CD8-positive, alpha-beta memory T cell (primary cell): ENCODE results near the gene ACRV1. TPM values are rescaled to one million over a fixed set of nuclear protein-coding genes. Genes with fewer than 3 reads are reported as not detected.

Experiments used
- CTCF ChIA-PET: fragments of 350-600 bp; sonication (Branson Sonifier 250); formaldehyde crosslinking; loops from one replicate; lab custom pipeline; 2021; ENCODE audit warnings: antibody characterized with exemption; lab: Charles Lee
- POLR2A ChIA-PET: fragments of 350-600 bp; sonication (Branson Sonifier 250); formaldehyde crosslinking; loops from one replicate; lab custom pipeline; 2021; ENCODE audit warnings: antibody characterized with exemption; lab: Charles Lee
- DNase-seq, 5 donors: peaks; one replicate each; pipeline versions ENCODE4 v3.0.0 to v3.0.0-alpha.2; 2020 to 2022; ENCODE audit warnings: mixed read lengths in 1 of 5
- H3K27ac ChIP-seq: one replicate; pipeline ENCODE4 v1.7.0; 2013; ENCODE audit warnings: low read depth, mild to moderate bottlenecking, low read length, moderate library complexity
- H3K27me3 ChIP-seq: 2 replicates; pipeline ENCODE4 v1.7.0; 2013; ENCODE audit warnings: low read length, mild to moderate bottlenecking; ENCODE audit not compliant: insufficient read depth, poor library complexity, severe bottlenecking
- H3K36me3 ChIP-seq: 2 replicates; pipeline ENCODE4 v1.7.0; 2013; ENCODE audit warnings: mild to moderate bottlenecking, low read length, moderate library complexity; ENCODE audit not compliant: insufficient read depth
- H3K4me1 ChIP-seq: 2 replicates; pipeline ENCODE4 v1.7.0; 2013; ENCODE audit warnings: mild to moderate bottlenecking, low read length, moderate library complexity; ENCODE audit not compliant: insufficient read depth
- H3K4me3 ChIP-seq: 2 replicates; pipeline ENCODE4 v1.7.0; 2013; ENCODE audit warnings: mild to moderate bottlenecking, low read length
- H3K9me3 ChIP-seq: 2 replicates; pipeline ENCODE4 v1.7.0; 2013; ENCODE audit warnings: mild to moderate bottlenecking, low read length
- H3K27ac Mint-ChIP-seq, 8 donors: one replicate each; pipeline ENCODE4 v1.8.0; 2020 to 2021; ENCODE audit warnings: mixed read lengths in 8 of 8, mild to moderate bottlenecking in 6 of 8, inconsistent platforms in 3 of 8, moderate library complexity in 3 of 8
- H3K27me3 Mint-ChIP-seq, 2 donors: one replicate each; pipeline ENCODE4 v1.8.0; 2020 to 2021; ENCODE audit warnings: mixed read lengths in 2 of 2, mild to moderate bottlenecking in 1 of 2, moderate library complexity in 1 of 2
- H3K36me3 Mint-ChIP-seq, 3 donors: one replicate each; pipeline ENCODE4 v1.8.0; 2020 to 2021; ENCODE audit warnings: mixed read lengths in 3 of 3, inconsistent platforms in 1 of 3, mild to moderate bottlenecking in 1 of 3
- H3K4me1 Mint-ChIP-seq, 3 donors: one replicate each; pipeline ENCODE4 v1.8.0; 2020 to 2021; ENCODE audit warnings: mixed read lengths in 3 of 3, inconsistent platforms in 1 of 3, mild to moderate bottlenecking in 1 of 3
- H3K4me3 Mint-ChIP-seq, 7 donors: one replicate each; pipeline ENCODE4 v1.8.0; 2020 to 2021; ENCODE audit warnings: mixed read lengths in 7 of 7, mild to moderate bottlenecking in 6 of 7, moderate library complexity in 4 of 7, inconsistent platforms in 2 of 7
- H3K9me3 Mint-ChIP-seq, 5 donors: one replicate each; pipeline ENCODE4 v1.8.0; 2020 to 2022; ENCODE audit warnings: mixed read lengths in 5 of 5, mild to moderate bottlenecking in 3 of 5, moderate library complexity in 2 of 5, inconsistent platforms in 1 of 5
- polyA plus RNA-seq: library from polyadenylated mRNA; unstranded; fragments of 300-500 nt; fragmentation: Illumina TruSeq; gene quantifications from one replicate; pipeline ENCODE4 v1.2.3, GENCODE V29; 2021
- total RNA-seq, 2 experiments: library from RNA; stranded (reverse); gene quantifications; one replicate each; pipeline ENCODE4 v1.2.3, GENCODE V29; 2021

The ACRV1 gene
- total and polyA plus RNA-seq, 3 experiments from 2014 or later = not detected

GRCh38 chr11:125623064-125623463, 57.6 kb downstream of the ACRV1 start:
- H3K27me3 ChIP-seq = no peaks in the 10 kb centered on the region
- Mint-ChIP-seq H3K9me3 (no peaks in the 10 kb centered on the region), H3K4me3 (peak overlapping the region in 1 of 7 donors; percentile 33), H3K27ac (peak overlapping the region in 6 of 8 donors; percentile 4 to 81 (median 38)), H3K27me3 (no peaks in the 10 kb centered on the region), H3K36me3 (peaks cover 0 to 47% (median 4%) of the 10 kb centered on the region in 3 donors), H3K4me1 (peaks cover 21 to 29% (median 25%) of the 10 kb centered on the region in 3 donors)
- CTCF ChIA-PET = no interaction called here
- no peak overlapping the region for H3K27ac ChIP-seq
- H3K4me1 ChIP-seq = peaks cover 13% of the 10 kb centered on the region
- H3K9me3 ChIP-seq = no peaks in the 10 kb centered on the region
- no peak overlapping the region for H3K4me3 ChIP-seq
- H3K36me3 ChIP-seq = peaks cover 30% of the 10 kb centered on the region
- DNase-seq = no peak
- POLR2A ChIA-PET = interaction anchor here (0.8 kb wide), 1 partner anchor 54 kb away, joined by 4 read pairs; the partner anchor contains the start of gene EI24

DNA sequence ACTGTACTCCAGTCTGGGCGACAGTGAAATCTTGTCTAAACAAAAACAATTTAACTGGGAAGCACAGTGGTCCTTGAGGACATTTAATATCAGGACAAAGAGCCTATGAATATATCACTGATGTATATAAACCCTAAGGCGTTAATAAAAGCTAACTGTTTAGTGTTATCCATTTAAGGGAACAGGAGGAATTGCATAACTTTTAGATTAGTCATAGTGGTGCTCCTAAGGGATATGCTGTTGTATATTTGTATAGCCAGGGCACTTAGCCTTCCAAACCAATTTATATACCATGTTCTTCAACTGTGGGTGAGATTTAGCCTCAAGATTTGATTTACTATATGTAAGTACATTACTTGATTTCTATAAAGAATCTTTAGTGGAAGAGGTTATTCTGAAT, 58.7 kb downstream of the ACRV1 start:
- ChIA-PET CTCF (no interaction called here), POLR2A (no interaction called here)
- Mint-ChIP-seq H3K27ac (peak overlapping the region in 3 of 8 donors; percentile 23 to 70 (median 52)), H3K9me3 (no peaks in the 10 kb centered on the region), H3K27me3 (no peaks in the 10 kb centered on the region), H3K4me3 (peak overlapping the region in 1 of 7 donors; percentile 35), H3K4me1 (peaks cover 19 to 21% (median 20%) of the 10 kb centered on the region in 3 donors), H3K36me3 (peaks cover 0 to 57% (median 4%) of the 10 kb centered on the region in 3 donors)
- Histone ChIP-seq H3K36me3 (peaks cover 39% of the 10 kb centered on the region), H3K27me3 (no peaks in the 10 kb centered on the region), H3K4me1 (peaks cover 13% of the 10 kb centered on the region), H3K27ac (no peak overlapping the region), H3K9me3 (no peaks in the 10 kb centered on the region), H3K4me3 (no peak overlapping the region)
- DNase-seq = no peak

Other genes with a start within 250 kb of the ACRV1 start
- 1 to 10 TPM; 2.4 to 2.7 TPM for gene FEZ1, start 184.6 kb downstream of the ACRV1 start, total RNA-seq
- gene FEZ1, start 184.6 kb downstream of the ACRV1 start, polyA plus RNA-seq = 14.6 TPM
- 10 to 100 TPM; 62.7 to 65.7 TPM for gene EI24, start 111.4 kb downstream of the ACRV1 start, total RNA-seq
- 71.7 TPM for gene EI24, start 111.4 kb downstream of the ACRV1 start, polyA plus RNA-seq
- 100 to 1,000 TPM; 140 to 143 TPM for gene STT3A, start 88.0 kb downstream of the ACRV1 start, total RNA-seq
- gene STT3A, start 88.0 kb downstream of the ACRV1 start, polyA plus RNA-seq = 90.6 TPM
- 100 to 1,000 TPM; 139 to 144 TPM for gene CHEK1, start 55.7 kb downstream of the ACRV1 start, total RNA-seq
- gene CHEK1, start 55.7 kb downstream of the ACRV1 start, polyA plus RNA-seq = 1.2 TPM
- not detected for gene PATE1, start 65.4 kb upstream of the ACRV1 start, total RNA-seq
- gene PATE1, start 65.4 kb upstream of the ACRV1 start, polyA plus RNA-seq = not detected
- not detected for gene PATE2, start 98.0 kb upstream of the ACRV1 start, total RNA-seq
- not detected for gene PATE2, start 98.0 kb upstream of the ACRV1 start, polyA plus RNA-seq
- not detected for gene PATE3, start 107.3 kb upstream of the ACRV1 start, total RNA-seq
- not detected for gene PATE3, start 107.3 kb upstream of the ACRV1 start, polyA plus RNA-seq
- gene PATE4, start 152.5 kb upstream of the ACRV1 start, total RNA-seq = not detected
- gene PATE4, start 152.5 kb upstream of the ACRV1 start, polyA plus RNA-seq = not detected
- gene HYLS1, start 206.8 kb upstream of the ACRV1 start, total RNA-seq = 1 to 10 TPM; 7.3 to 8.1 TPM
- gene HYLS1, start 206.8 kb upstream of the ACRV1 start, polyA plus RNA-seq = 6.9 TPM
- 10 to 100 TPM; 16.5 to 19.2 TPM for gene PUS3, start 222.4 kb upstream of the ACRV1 start, total RNA-seq
- 17.5 TPM for gene PUS3, start 222.4 kb upstream of the ACRV1 start, polyA plus RNA-seq
- gene DDX25, start 223.7 kb upstream of the ACRV1 start, total RNA-seq = under 1 TPM in 1 of 2 experiments, not detected in 1; 0.46 TPM
- not detected for gene DDX25, start 223.7 kb upstream of the ACRV1 start, polyA plus RNA-seq